ENCODE data around the gene CTSF. TPM values are rescaled to one million over a fixed set of nuclear protein-coding genes. Genes with fewer than 3 reads are reported as not detected.

The CTSF gene
- total RNA-seq, 3 donors from 2014 or later, result 98.6 to 149 (median 116) TPM

DNA sequence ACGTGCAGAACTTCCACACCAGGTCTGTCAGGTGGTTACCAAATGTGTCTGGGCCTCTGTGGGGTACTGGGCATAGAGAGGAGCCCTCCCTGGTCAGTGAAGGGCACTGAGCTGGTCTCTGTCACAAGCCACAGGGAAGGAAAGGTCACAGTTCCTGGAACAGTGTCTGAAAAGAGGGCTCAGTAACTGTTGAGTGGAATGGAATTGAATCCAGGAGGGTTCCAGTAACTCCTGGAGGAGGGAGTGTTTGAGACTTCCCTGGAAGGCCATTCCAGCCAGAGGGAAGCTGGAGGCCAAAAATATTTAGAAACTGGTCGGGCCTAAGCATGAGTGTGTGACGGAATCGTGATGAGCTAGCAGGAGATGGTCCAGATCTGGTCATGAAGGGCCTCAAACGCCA, 13.8 kb downstream of the CTSF start:
- Histone ChIP-seq H3K27me3 (peaks cover 0 to 4% of the 10 kb centered on the region in 2 donors), H3K27ac (no peak overlapping the region), H3K36me3 (no peaks in the 10 kb centered on the region), H3K4me3 (no peak overlapping the region), H3K9me3 (no peaks in the 10 kb centered on the region), H3K4me1 (no peaks in the 10 kb centered on the region)
- TF ChIP-seq POLR2AphosphoS5 (IDR thresholded peaks at IDR 0.05), result no peak
- TF ChIP-seq, protein P1, sequence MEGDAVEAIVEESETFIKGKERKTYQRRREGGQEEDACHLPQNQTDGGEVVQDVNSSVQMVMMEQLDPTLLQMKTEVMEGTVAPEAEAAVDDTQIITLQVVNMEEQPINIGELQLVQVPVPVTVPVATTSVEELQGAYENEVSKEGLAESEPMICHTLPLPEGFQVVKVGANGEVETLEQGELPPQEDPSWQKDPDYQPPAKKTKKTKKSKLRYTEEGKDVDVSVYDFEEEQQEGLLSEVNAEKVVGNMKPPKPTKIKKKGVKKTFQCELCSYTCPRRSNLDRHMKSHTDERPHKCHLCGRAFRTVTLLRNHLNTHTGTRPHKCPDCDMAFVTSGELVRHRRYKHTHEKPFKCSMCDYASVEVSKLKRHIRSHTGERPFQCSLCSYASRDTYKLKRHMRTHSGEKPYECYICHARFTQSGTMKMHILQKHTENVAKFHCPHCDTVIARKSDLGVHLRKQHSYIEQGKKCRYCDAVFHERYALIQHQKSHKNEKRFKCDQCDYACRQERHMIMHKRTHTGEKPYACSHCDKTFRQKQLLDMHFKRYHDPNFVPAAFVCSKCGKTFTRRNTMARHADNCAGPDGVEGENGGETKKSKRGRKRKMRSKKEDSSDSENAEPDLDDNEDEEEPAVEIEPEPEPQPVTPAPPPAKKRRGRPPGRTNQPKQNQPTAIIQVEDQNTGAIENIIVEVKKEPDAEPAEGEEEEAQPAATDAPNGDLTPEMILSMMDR (IDR thresholded peaks at IDR 0.05), result no peak
- no peak for TF ChIP-seq POLR2A (IDR thresholded peaks at IDR 0.05)
- DNase-seq (ENCODE audit: low spot score in 2 of 2), result no peak
- intact Hi-C loops (cut with DNase I; ENCODE audit: low total_unique reads), result no loop called here

DNA sequence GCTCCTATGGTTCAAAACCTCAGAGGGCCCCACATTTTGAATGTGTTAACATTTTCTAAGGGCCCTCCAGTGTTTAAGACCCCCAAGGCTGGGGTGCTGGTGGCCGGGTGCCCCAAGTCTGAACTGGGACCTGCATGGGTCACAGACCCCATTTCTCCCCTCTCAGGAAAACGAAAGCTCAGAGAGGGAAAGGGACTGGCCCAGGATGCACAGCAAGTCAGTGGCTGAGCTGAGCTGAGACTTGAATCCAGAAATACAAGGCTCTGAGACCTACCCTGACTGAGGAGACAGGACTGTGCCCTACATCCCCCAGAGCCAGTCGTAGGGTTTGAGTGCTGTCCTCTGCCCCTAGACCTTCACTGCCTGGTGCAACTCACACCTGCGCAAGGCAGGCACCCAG, 17.5 kb downstream of the CTSF start:
- DNase-seq (ENCODE audit: low spot score in 2 of 2), result no peak
- Histone ChIP-seq H3K4me3 (no peak overlapping the region), H3K9me3 (no peaks in the 10 kb centered on the region), H3K27me3 (no peaks in the 10 kb centered on the region), H3K4me1 (no peaks in the 10 kb centered on the region), H3K36me3 (no peaks in the 10 kb centered on the region), H3K27ac (no peak overlapping the region)
- TF ChIP-seq, protein P1 (IDR thresholded peaks at IDR 0.05), result no peak
- TF ChIP-seq POLR2A (IDR thresholded peaks at IDR 0.05) (no peak), POLR2AphosphoS5 (IDR thresholded peaks at IDR 0.05) (no peak)
- intact Hi-C loops (cut with DNase I; ENCODE audit: low total_unique reads), result no loop called here

DNA sequence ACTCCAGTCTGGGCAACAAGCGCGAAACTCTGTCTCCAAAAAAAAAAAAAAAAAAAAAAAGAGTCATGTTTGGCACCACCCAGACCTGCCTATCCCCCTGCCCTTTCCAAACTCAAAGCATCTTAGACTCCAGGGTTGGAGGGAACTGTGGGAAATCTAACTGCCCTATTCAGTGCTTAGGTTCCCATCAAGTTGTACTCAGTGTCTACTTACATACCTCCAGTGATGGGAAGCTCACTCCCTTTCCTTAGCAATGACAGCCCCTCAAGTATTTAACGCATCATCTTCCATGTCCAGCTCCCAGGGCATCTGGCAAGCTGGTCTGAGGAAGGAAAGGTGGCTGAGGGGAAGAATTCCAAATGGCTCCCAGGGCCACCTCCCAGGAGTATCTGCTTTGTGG, 18.7 kb downstream of the CTSF start:
- no peak for TF ChIP-seq POLR2A (IDR thresholded peaks at IDR 0.05)
- TF ChIP-seq, protein P1 (IDR thresholded peaks at IDR 0.05), result no peak
- no peak for TF ChIP-seq POLR2AphosphoS5 (IDR thresholded peaks at IDR 0.05)
- H3K4me1 ChIP-seq, result no peaks in the 10 kb centered on the region
- H3K9me3 ChIP-seq, result no peaks in the 10 kb centered on the region
- DNase-seq (ENCODE audit: low spot score in 2 of 2), result no peak
- H3K27ac ChIP-seq, result no peak overlapping the region
- H3K4me3 ChIP-seq, result no peak overlapping the region
- H3K36me3 ChIP-seq, result no peaks in the 10 kb centered on the region
- no peaks in the 10 kb centered on the region for H3K27me3 ChIP-seq
- intact Hi-C loops (cut with DNase I; ENCODE audit: low total_unique reads), result no loop called here

DNA sequence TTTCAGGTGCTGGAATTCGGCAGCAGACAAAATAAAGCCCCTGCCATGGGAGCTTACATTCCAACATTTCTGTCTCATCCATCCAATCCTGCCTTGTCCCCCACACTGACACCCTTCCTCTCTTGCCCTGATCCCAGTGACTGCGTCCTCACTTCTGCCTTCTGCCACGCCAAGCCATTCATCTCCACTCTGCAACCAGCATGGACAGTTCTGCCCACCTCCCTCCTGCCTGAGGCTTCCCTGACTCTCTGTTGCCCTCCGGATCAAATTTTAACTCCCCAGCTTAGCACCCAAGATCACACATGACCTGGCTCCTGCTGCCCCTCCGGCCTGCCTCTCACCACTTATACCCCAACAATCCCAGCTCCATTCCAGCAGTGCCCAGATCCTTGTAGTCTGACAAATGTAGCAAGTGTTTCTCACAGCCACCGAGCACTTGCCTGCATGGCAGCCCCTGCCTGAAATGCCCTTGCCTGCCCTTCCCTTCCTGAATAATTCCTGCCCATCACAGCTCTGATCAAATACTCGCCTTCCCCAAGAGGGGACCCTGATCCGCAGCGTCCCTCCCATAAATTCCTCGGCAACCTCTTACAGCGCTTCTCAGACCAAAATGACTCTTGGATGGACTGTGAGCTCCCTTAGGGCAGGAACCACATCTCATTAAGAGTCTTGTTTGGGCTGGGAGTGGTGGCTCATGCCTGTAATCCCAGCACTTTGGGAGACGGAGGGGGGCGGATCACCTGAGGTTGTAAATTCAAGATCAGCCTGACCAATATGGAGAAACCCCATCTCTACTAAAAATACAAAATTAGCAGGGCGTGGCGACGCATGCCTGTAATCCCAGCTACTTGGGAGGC, 19.4 kb downstream of the CTSF start:
- no peaks in the 10 kb centered on the region for H3K36me3 ChIP-seq
- no peak for TF ChIP-seq POLR2A (IDR thresholded peaks at IDR 0.05)
- no peak for TF ChIP-seq POLR2AphosphoS5 (IDR thresholded peaks at IDR 0.05)
- TF ChIP-seq, protein P1 (IDR thresholded peaks at IDR 0.05), result no peak
- H3K4me3 ChIP-seq, result no peak overlapping the region
- intact Hi-C loops (cut with DNase I; ENCODE audit: low total_unique reads), result no loop called here
- no peak overlapping the region for H3K27ac ChIP-seq
- no peak for DNase-seq (ENCODE audit: low spot score in 2 of 2)
- no peaks in the 10 kb centered on the region for H3K4me1 ChIP-seq
- H3K27me3 ChIP-seq, result no peaks in the 10 kb centered on the region
- H3K9me3 ChIP-seq, result no peaks in the 10 kb centered on the region

DNA sequence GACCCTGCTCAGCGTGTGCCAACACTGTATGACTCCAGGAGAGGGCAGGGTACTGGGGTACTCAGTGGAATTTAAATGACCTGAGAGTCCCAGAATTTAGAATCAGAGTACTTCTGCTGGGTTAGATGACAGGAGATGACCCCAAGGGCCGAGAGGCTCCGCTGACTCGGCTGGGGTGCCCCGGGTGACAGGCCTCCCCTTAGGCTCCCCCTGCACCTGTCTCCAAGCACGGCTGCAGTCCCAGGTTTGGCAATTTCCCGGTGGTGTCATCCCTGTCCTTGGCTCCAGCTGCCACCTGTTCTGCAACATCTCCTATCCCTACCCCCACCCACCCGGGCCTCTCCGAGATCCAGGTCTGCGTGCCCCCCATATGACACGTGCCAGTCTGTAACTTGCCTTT, 20.4 kb downstream of the CTSF start:
- Histone ChIP-seq H3K27me3 (no peaks in the 10 kb centered on the region), H3K27ac (no peak overlapping the region), H3K9me3 (no peaks in the 10 kb centered on the region), H3K4me1 (no peaks in the 10 kb centered on the region), H3K4me3 (no peak overlapping the region), H3K36me3 (no peaks in the 10 kb centered on the region)
- TF ChIP-seq POLR2AphosphoS5 (IDR thresholded peaks at IDR 0.05) (no peak), POLR2A (IDR thresholded peaks at IDR 0.05) (no peak)
- DNase-seq (ENCODE audit: low spot score in 2 of 2), result no peak
- intact Hi-C loops (cut with DNase I; ENCODE audit: low total_unique reads), result no loop called here
